HAP-1 (cell line): ENCODE measurements around the gene CDK2AP2.

Experiments used
- DNase-seq, 2 experiments: peaks; one replicate each; pipeline ENCODE4 v3.0.0-alpha.2; 2016 to 2020; ENCODE audit warnings: low spot score in 2 of 2
- H3K27me3 ChIP-seq: fragments of 250-450 bp; sonication (Bioruptor Pico); 2 replicates; pipeline ENCODE4 v1.5.1; 2020; ENCODE audit warnings: low read depth, mild to moderate bottlenecking, moderate library complexity
- H3K36me3 ChIP-seq: fragments of 250-450 bp; sonication (Bioruptor Pico); replicated peaks from 2 replicates; pipeline ENCODE4 v1.5.1; 2020; ENCODE audit warnings: mild to moderate bottlenecking
- H3K4me1 ChIP-seq: fragments of 250-450 bp; sonication (Bioruptor Pico); 2 replicates; pipeline ENCODE4 v1.5.1; 2020; ENCODE audit warnings: mild to moderate bottlenecking
- H3K4me3 ChIP-seq: fragments of 250-450 bp; sonication (Bioruptor Pico); 2 replicates; pipeline ENCODE4 v1.5.1; 2020; ENCODE audit warnings: mild to moderate bottlenecking, moderate library complexity
- H3K9me3 ChIP-seq: fragments of 250-450 bp; sonication (Bioruptor Pico); 2 replicates; pipeline ENCODE4 v1.5.1; 2020; ENCODE audit warnings: mild to moderate bottlenecking, moderate library complexity
- in situ Hi-C: fragments of 300-500 bp; cut with MboI; formaldehyde crosslinking; loops from 3 replicates; pipeline ENCODE4 v1.14.3; 2020; ENCODE audit warnings: low sequenced_read_pairs, inconsistent platforms, mixed read lengths

CDK2AP2 gene

DNA sequence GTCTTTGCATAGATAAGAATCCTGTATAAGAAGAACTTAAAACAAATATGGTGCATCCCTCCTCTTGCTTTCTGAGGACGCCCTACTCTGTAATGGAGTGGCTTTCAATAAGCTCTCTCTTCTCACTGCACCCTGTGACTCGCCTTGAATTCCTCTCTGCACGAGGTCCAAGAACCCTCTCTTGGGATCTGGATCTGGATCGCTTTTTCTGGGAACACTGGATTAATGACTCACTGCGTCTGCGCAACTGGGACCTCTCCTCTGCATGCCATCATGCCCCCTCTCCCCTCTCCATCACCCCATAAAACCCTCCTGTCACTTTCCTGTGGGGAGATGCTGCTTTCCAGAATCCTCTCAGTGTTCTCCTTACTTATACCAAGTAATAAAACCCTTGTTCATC lies 30.3 kb upstream of the CDK2AP2 start:
- Histone ChIP-seq H3K36me3 (no peaks in the 10 kb centered on the region), H3K9me3 (peaks cover 16% of the 10 kb centered on the region), H3K27me3 (no peaks in the 10 kb centered on the region), H3K4me1 (no peaks in the 10 kb centered on the region), H3K4me3 (no peak overlapping the region)
- in situ Hi-C loops: no loop called here
- DNase-seq: no peak

DNA sequence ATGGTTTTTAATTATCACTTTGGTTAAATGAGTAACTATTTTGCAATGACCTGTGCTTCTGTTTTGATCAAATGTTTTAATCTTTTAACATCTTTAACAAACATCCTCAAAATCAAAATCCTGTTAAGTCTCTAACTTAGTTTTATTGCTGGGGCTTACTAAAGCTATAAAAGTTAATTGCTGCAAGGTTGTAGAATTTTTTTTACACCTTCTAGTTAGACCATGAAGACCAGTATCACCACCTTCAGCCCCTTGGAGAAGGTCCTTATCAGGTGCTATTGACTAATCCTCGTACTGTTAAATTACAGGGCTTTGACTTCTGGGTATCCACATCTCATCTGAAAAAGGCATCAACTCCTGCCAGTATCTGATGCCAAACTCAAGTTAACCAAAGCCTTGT lies 27.6 kb upstream of the CDK2AP2 start:
- DNase-seq: no peak
- in situ Hi-C loops: no loop called here
- no peaks in the 10 kb centered on the region for H3K27me3 ChIP-seq

DNA sequence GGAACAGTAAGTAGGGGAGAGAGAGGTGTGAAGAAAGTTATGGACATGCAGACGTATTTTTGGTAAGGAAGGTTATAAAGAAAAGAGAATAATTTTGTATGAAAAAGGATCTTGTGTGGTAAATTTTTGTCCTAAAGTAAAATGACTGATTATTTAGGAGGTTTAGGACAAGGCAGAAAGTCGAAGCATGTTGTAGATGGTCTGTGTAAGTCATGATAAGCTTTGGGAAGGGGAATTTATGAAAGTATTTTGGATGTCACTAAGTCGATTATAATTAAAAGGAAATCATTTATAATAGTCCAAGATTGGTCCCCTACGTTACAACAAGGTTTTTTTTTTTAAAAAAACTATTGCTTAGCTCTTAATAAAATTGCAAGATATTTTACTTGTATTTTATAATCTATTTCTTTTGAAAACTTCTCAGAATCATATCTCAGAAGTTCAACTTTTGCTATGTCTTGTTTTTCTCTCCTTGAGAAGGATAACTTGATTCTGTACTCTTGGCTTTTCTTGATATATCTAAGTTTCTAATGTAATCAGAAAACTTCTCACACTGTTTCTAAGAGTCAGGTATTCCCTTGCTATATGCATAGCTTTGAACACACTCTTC lies 26.2 kb upstream of the CDK2AP2 start:
- Histone ChIP-seq H3K4me1 (no peaks in the 10 kb centered on the region), H3K36me3 (no peaks in the 10 kb centered on the region), H3K9me3 (peaks cover 26% of the 10 kb centered on the region), H3K4me3 (no peak overlapping the region), H3K27me3 (no peaks in the 10 kb centered on the region)
- DNase-seq: peak in 1 of 2 experiments; percentile 31
- in situ Hi-C loops: no loop called here

More for the DNA sequence above, 27.6 kb upstream of the CDK2AP2 start:
- Histone ChIP-seq H3K9me3 (peaks cover 22% of the 10 kb centered on the region), H3K36me3 (no peaks in the 10 kb centered on the region), H3K4me1 (no peaks in the 10 kb centered on the region), H3K4me3 (no peak overlapping the region)

DNA sequence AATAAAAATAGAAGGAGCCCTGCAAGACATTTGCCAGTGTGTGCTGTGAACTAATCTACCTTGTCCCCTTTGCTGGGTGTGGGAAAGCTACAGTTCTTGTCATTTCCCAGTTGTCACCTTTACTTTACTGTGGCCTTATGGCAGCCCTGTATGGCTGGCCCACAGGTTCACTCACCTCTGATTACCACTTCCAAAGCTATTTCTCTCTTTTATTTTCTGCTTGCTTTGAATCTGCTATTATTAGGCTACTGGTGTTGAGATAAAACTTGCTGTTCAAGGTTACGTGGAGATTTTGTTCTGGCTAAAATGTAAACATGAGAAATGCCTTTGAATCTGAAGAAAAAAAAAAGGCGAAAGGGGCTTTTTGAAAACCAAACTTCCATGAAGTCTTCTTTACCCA lies 24.9 kb upstream of the CDK2AP2 start:
- in situ Hi-C loops: no loop called here
- Histone ChIP-seq H3K4me1 (no peaks in the 10 kb centered on the region), H3K4me3 (no peak overlapping the region), H3K36me3 (no peaks in the 10 kb centered on the region), H3K27me3 (no peaks in the 10 kb centered on the region), H3K9me3 (peaks cover 26% of the 10 kb centered on the region)
- DNase-seq: no peak

DNA sequence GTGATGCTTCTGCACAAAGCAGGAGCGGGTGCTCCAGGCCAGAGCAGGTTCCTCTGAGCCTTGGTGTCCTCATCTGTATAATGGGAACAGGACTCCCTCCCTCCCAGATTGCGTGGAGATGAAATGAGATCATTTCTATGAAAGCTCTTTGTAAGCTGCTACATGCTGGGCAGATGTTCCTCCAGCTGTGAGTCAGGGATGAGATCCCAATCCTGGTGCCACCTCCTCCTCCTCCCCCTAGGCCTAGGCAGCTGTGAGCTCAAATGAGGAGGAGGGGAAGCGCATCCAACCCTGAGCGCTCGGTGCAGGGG lies 22.3 kb upstream of the CDK2AP2 start:
- Histone ChIP-seq H3K36me3 (no peaks in the 10 kb centered on the region), H3K27me3 (no peaks in the 10 kb centered on the region), H3K4me3 (no peak overlapping the region), H3K4me1 (no peaks in the 10 kb centered on the region), H3K9me3 (peaks cover 20% of the 10 kb centered on the region)
- in situ Hi-C loops: no loop called here
- DNase-seq: no peak

DNA sequence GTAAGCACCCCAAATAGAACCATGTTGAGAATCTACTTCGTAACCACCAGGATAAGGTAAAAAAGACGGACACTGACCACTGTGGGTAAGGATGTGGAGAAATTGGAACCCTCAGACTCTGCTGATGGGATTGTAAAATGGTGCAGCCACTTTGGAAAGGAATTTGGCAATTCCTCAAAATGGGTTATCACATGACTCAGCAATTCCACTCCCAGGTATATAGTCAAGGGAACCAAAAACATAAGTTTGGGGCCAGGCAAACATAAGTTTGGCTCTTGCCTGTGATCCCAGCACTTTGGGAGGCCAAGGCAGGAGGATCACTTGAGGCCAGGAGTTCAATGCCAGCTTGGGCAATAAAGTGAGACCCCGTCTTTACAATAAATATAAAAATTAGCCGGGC lies 20.4 kb upstream of the CDK2AP2 start:
- Histone ChIP-seq H3K4me3 (no peak overlapping the region), H3K4me1 (no peaks in the 10 kb centered on the region), H3K9me3 (peaks cover 10% of the 10 kb centered on the region), H3K36me3 (no peaks in the 10 kb centered on the region), H3K27me3 (no peaks in the 10 kb centered on the region)
- no peak for DNase-seq
- in situ Hi-C loops: no loop called here

DNA sequence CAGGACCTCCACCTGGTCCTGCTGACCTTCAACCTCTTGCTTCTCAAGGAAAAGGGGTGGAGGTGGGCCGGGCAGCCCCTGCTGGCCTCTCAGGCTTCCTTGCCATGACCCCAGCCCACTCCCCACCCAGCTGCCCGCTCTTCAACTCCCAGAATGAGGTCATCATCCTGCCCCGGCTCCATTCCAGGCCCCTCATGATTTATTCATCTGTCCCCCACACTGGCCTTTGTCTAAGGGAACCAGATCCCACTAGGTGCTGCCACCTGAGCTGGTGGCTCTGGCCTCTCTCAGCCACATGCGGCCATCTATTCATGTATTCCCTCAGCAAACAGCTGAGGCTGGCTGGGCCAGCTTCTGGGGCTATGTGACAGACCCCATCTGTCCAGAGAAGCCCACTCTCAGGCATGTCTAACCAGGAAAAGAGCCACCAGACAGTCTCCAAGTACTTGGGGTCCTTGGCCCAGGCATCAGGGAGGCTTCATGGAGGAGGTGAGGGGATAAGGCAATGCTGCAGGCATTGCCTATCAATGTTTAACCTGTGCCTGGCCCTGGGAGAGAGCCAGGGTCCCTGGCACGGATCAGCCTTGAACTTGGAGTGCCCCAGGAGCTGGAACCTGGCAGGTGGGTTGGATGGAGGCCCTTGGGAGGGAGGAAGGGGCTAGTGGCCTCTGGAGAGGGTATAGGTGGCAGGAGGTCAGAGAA lies 17.5 kb upstream of the CDK2AP2 start:
- Histone ChIP-seq H3K27me3 (no peaks in the 10 kb centered on the region), H3K36me3 (no peaks in the 10 kb centered on the region), H3K4me1 (no peaks in the 10 kb centered on the region), H3K4me3 (no peak overlapping the region), H3K9me3 (peaks cover 5% of the 10 kb centered on the region)
- no peak for DNase-seq
- in situ Hi-C loops: no loop called here

DNA sequence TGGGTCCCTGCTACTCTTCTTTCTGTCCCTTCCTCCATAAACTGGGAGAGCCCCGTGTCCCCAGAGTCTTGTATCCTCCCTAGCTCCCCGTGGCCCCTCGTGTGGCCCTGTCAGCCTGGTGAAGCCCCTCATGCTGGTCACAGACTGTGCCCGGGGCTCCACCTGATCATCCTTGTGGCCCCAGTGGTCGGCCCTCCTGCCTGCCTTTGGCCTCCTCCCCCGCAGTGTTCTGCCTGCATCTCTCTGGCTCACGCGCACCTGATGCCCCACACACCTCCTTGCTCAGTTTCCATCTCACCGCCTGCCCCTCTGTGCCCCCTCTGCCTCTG lies 16.5 kb upstream of the CDK2AP2 start:
- Histone ChIP-seq H3K9me3 (peaks cover 4% of the 10 kb centered on the region), H3K36me3 (no peaks in the 10 kb centered on the region), H3K4me3 (no peak overlapping the region), H3K4me1 (no peaks in the 10 kb centered on the region), H3K27me3 (no peaks in the 10 kb centered on the region)
- no peak for DNase-seq
- in situ Hi-C loops: no loop called here

DNA sequence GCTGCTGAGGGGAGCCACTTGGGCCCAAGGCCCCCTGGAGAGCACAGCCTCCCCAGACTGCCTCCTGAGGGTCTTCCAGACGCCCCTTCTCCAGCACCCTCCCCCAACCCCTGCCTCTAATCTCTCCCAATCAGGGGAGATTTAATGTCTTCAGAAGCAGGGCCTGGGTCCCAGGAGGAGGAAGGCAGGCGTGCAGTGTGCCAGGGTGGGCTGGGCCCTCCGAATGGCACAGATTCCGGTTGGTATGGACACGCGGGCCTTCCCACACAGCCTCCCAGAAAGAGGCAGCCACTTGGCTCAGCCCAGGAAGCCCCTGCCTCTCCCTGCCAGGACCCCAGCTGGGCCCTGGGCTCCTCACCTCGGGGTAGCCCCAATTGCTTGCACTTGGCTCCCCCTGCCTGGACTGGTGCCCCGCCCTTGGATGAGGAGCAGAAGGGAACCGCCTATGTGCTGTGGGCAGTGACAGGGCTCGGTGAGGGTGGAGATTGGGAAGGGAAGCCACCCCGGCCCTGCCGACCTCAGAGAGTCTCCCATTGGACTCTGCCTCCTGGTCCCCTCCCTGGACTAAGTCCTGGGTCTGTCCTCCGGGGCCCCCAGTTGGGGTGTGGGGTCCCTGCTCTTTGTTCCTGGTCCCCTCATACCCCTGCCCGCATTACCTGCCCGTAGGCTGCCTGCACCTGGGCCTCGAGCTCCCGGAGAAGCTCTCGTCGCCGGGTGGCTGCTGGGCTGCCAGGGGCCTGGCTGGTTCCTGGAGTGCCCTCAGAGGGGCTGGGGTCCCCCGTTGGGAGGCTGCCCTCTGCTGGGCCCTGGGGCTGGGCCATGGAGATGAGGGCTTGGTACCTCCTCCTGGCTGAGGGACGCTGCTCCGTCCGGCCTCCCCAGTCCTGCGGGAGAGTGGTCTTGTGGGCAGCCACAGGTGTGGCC lies 15.9 kb upstream of the CDK2AP2 start:
- Histone ChIP-seq H3K9me3 (no peaks in the 10 kb centered on the region), H3K27me3 (no peaks in the 10 kb centered on the region), H3K4me3 (no peak overlapping the region), H3K36me3 (no peaks in the 10 kb centered on the region), H3K4me1 (no peaks in the 10 kb centered on the region)
- no peak for DNase-seq
- in situ Hi-C loops: no loop called here

DNA sequence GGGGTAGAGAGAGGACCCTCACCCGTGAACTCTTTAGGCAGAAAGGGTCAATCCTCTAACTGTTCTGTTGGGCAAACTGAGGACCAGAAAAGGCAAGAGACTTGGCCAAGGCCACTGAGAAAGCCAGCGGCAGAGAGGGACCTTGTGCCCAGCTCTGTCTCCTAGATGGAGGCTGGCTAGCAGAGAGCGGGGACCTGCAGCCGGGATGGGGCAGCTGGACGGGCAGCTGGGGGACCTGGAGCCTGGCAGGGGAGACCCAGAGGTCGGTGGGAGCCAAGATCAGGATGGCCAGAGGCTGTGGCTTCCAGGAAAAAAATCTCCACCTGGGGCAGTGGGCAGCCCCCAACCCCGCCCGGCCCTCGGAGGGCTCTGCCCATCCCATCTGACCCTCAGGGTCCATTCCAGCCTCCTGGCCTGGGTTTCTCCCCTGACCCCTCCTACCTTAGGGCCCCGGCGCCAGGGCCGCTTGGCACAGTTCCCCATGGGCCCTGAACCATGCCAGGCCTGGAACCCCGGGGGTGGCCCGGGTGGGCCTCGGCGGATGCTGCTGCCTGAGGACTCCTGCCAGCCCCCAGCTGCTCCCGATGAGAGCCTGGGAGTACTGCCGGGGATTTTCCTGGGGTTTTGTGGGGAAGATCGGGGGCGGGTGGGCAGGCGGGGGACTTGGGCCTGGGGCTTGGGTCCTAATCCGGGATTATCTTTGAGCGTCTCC lies 15.0 kb upstream of the CDK2AP2 start, which contains the start of gene CABP2:
CABP2 (minus strand) TSS at position 603 of the 712 bp plus-strand sequence; CDS start at position 483, 120 bp downstream.
- no peak for DNase-seq
- H3K36me3 ChIP-seq: no peaks in the 10 kb centered on the region

DNA sequence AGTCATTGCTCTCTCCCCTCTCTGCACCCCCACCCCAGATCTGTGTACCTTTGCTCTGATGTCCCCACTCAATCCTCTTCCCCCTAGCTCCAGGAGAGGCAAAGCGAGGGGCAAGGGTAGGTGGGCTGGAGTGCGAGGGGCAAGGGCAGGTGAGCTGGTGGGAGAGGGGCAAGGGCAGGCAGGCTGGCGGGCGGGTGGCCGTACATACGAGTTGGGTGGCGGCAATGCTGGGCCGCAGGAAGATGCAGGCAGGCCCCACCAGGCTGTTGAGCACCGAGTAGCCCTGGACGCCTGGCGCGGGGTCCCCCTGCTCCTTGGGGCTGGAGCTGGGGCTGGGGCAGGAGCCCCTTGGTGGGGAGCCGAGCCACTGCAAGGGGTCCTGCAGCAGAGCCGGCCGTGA lies 14.4 kb upstream of the CDK2AP2 start:
- no peak for DNase-seq
- H3K9me3 ChIP-seq: no peaks in the 10 kb centered on the region
- no peaks in the 10 kb centered on the region for H3K36me3 ChIP-seq
- no peaks in the 10 kb centered on the region for H3K27me3 ChIP-seq
- in situ Hi-C loops: no loop called here
- H3K4me1 ChIP-seq: no peaks in the 10 kb centered on the region
- no peak overlapping the region for H3K4me3 ChIP-seq

More for the DNA sequence above, 15.0 kb upstream of the CDK2AP2 start, which contains the start of gene CABP2:
- Histone ChIP-seq H3K4me1 (no peaks in the 10 kb centered on the region), H3K4me3 (no peak within 1 kb of the TSS), H3K9me3 (no peaks in the 10 kb centered on the region), H3K27me3 (no peaks in the 10 kb centered on the region)
- in situ Hi-C loops: no loop called here

DNA sequence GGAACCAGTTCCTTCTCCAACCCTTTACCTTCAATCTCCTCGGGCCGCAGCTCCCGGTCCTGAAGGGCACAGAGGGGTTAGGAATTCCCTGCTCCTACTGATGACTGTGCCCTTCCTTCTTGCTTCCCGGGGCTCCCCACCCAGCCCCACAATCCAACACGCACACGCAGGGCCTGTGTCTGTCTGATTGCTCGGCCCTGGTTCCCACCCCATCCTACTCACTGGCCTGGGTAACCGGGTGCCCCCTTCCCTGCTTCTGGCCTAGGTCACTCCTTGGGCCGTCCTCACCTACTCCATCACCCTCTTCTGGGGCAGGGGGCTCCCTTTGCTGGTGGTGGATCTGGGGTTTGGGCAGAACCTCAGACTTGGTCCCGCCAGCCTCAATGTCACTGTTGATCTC lies 14.0 kb upstream of the CDK2AP2 start:
- no peaks in the 10 kb centered on the region for H3K27me3 ChIP-seq
- no peaks in the 10 kb centered on the region for H3K4me1 ChIP-seq
- H3K9me3 ChIP-seq: no peaks in the 10 kb centered on the region
- no peak for DNase-seq
- H3K36me3 ChIP-seq: no peaks in the 10 kb centered on the region
- no peak overlapping the region for H3K4me3 ChIP-seq
- in situ Hi-C loops: no loop called here

DNA sequence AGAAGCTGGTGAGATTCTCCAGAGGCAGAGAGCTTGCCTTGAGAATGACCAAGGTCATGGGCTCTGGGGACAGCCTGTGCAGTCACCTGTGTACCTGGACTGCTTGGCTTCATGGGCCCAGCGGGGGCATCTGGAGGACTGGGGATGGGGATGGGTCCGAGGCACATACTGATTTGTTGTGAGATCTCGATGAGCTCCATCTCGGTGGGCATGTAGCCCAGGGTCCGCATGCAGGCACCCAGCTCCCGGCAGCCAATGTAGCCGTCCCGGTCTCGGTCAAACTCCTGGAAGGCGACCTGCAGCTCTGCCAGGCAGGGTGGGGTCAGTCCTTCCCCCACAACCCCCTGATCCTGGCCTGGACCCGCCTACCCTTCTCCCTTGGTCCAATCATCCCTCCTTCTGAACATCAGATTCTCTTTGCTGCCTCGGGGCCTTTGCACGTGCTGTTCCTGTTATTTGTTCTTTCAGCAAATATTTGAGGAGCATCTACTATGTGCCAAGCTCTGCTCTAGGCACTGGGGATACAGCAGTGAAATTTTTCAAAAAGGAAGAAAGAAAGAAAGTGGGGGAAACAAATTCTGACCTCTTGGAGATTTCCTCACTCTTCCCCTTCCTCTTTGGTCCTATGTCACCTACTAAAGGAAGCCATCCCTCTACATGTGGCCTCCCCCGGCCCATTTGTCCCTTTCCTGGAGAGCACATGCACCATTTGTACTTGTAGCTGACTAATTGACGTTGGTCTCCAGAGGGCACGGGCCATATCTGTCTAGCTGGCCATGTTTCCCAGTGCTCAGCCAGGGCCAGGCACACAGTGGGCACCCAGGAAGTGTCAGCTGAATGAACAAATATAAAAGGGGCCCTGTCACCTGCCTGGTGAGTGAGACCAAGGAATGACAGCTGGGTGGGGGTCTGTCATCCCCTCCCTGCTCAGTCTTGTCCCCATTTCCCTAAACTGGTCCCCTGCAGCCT lies 13.2 kb upstream of the CDK2AP2 start:
- DNase-seq: no peak

More for the DNA sequence above, 13.2 kb upstream of the CDK2AP2 start:
- Histone ChIP-seq H3K36me3 (no peaks in the 10 kb centered on the region), H3K4me3 (no peak overlapping the region), H3K27me3 (no peaks in the 10 kb centered on the region), H3K9me3 (no peaks in the 10 kb centered on the region), H3K4me1 (no peaks in the 10 kb centered on the region)
- in situ Hi-C loops: no loop called here
